ENCODE results near the gene PIGM. TPM values are rescaled to one million over a fixed set of nuclear protein-coding genes. Genes with fewer than 3 reads are reported as not detected.

Gene PIGM
- total and polyA plus RNA-seq, 2 experiments from 2014 or later = 5.0 TPM

DNA sequence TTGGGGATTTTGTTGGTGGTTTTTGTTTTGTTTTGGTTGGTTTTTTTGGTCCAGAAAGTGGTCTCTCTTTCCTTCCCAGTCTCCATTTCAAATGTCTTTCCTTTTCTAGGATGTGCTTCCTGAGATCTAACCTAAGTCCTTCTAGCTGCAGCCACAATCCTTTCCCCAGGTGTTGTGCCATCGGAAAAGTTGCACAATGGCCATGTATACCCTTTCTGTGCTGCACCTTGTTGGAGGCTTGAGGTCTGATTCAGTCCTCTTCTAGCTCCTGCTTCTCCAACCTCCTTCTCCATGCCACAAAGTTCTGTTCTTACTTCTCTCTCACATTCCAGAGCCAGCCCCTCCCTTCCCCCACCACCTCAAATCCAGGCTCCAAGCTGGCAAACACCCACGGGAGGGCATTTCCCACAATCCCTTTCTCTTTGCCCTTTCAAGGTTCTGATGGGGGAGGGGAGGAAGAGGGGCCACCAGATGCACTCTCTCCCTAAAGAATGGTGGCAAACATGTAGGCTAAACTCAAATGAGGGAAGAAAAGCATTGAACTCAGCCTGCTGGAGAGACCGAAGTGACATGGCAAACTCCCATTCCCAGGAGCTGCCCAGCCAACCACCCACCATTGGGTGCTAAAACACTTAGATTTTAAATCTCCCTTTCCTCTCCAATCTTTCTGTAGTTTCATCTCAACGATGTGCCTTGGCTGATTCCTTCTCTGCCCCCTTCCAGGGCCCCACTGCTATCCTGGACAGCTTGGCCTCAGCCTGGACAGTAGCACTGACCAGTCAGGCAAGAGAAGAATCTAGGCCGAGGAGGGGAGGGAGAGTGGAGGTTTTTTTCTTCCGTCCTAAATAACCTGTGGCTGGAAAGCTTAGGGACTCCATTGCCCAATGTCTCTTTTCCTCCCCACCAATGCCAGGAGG, 35.3 kb upstream of the PIGM start:
- no peaks in the 10 kb centered on the region for H4K20me1 ChIP-seq (replicated peaks; ENCODE audit: insufficient read depth)
- Mint-ChIP-seq H3K4me1 (peaks cover 35% of the 10 kb centered on the region), H3K4me3 (no peak overlapping the region), H3K27ac (no peak overlapping the region; the same call in 1 of the 2 replicates), H3K9me3 (no peaks in the 10 kb centered on the region; the same call in 2 of the 3 replicates), H3K36me3 (ENCODE audit: low read depth) (no peaks in the 10 kb centered on the region), H3K27me3 (ENCODE audit: insufficient read depth, low read depth, poor library complexity) (peaks cover 16% of the 10 kb centered on the region)
- 0 out of 2 replicates have a peak overlapping the region, but pooled peaks have one; percentile 15 for H3K4me3 ChIP-seq
- no peak for TF ChIP-seq ZNF331 (CRISPR knock-in tag; IDR thresholded peaks at IDR 0.05; ENCODE audit: low read depth)
- TF ChIP-seq, protein P1, sequence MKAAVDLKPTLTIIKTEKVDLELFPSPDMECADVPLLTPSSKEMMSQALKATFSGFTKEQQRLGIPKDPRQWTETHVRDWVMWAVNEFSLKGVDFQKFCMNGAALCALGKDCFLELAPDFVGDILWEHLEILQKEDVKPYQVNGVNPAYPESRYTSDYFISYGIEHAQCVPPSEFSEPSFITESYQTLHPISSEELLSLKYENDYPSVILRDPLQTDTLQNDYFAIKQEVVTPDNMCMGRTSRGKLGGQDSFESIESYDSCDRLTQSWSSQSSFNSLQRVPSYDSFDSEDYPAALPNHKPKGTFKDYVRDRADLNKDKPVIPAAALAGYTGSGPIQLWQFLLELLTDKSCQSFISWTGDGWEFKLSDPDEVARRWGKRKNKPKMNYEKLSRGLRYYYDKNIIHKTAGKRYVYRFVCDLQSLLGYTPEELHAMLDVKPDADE (IDR thresholded peaks at IDR 0.05) = no peak
- TF ChIP-seq, protein P2, sequence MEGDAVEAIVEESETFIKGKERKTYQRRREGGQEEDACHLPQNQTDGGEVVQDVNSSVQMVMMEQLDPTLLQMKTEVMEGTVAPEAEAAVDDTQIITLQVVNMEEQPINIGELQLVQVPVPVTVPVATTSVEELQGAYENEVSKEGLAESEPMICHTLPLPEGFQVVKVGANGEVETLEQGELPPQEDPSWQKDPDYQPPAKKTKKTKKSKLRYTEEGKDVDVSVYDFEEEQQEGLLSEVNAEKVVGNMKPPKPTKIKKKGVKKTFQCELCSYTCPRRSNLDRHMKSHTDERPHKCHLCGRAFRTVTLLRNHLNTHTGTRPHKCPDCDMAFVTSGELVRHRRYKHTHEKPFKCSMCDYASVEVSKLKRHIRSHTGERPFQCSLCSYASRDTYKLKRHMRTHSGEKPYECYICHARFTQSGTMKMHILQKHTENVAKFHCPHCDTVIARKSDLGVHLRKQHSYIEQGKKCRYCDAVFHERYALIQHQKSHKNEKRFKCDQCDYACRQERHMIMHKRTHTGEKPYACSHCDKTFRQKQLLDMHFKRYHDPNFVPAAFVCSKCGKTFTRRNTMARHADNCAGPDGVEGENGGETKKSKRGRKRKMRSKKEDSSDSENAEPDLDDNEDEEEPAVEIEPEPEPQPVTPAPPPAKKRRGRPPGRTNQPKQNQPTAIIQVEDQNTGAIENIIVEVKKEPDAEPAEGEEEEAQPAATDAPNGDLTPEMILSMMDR (conservative IDR thresholded peaks at IDR 0.05; ENCODE audit: low read depth in 2 of 2) = no peak
- TF ChIP-seq POLR2AphosphoS5 (IDR thresholded peaks at IDR 0.05; ENCODE audit: low read depth) = no peak
- no peak for TF ChIP-seq NANOG (IDR thresholded peaks at IDR 0.05; ENCODE audit: borderline replicate concordance)
- TF ChIP-seq, protein P3, sequence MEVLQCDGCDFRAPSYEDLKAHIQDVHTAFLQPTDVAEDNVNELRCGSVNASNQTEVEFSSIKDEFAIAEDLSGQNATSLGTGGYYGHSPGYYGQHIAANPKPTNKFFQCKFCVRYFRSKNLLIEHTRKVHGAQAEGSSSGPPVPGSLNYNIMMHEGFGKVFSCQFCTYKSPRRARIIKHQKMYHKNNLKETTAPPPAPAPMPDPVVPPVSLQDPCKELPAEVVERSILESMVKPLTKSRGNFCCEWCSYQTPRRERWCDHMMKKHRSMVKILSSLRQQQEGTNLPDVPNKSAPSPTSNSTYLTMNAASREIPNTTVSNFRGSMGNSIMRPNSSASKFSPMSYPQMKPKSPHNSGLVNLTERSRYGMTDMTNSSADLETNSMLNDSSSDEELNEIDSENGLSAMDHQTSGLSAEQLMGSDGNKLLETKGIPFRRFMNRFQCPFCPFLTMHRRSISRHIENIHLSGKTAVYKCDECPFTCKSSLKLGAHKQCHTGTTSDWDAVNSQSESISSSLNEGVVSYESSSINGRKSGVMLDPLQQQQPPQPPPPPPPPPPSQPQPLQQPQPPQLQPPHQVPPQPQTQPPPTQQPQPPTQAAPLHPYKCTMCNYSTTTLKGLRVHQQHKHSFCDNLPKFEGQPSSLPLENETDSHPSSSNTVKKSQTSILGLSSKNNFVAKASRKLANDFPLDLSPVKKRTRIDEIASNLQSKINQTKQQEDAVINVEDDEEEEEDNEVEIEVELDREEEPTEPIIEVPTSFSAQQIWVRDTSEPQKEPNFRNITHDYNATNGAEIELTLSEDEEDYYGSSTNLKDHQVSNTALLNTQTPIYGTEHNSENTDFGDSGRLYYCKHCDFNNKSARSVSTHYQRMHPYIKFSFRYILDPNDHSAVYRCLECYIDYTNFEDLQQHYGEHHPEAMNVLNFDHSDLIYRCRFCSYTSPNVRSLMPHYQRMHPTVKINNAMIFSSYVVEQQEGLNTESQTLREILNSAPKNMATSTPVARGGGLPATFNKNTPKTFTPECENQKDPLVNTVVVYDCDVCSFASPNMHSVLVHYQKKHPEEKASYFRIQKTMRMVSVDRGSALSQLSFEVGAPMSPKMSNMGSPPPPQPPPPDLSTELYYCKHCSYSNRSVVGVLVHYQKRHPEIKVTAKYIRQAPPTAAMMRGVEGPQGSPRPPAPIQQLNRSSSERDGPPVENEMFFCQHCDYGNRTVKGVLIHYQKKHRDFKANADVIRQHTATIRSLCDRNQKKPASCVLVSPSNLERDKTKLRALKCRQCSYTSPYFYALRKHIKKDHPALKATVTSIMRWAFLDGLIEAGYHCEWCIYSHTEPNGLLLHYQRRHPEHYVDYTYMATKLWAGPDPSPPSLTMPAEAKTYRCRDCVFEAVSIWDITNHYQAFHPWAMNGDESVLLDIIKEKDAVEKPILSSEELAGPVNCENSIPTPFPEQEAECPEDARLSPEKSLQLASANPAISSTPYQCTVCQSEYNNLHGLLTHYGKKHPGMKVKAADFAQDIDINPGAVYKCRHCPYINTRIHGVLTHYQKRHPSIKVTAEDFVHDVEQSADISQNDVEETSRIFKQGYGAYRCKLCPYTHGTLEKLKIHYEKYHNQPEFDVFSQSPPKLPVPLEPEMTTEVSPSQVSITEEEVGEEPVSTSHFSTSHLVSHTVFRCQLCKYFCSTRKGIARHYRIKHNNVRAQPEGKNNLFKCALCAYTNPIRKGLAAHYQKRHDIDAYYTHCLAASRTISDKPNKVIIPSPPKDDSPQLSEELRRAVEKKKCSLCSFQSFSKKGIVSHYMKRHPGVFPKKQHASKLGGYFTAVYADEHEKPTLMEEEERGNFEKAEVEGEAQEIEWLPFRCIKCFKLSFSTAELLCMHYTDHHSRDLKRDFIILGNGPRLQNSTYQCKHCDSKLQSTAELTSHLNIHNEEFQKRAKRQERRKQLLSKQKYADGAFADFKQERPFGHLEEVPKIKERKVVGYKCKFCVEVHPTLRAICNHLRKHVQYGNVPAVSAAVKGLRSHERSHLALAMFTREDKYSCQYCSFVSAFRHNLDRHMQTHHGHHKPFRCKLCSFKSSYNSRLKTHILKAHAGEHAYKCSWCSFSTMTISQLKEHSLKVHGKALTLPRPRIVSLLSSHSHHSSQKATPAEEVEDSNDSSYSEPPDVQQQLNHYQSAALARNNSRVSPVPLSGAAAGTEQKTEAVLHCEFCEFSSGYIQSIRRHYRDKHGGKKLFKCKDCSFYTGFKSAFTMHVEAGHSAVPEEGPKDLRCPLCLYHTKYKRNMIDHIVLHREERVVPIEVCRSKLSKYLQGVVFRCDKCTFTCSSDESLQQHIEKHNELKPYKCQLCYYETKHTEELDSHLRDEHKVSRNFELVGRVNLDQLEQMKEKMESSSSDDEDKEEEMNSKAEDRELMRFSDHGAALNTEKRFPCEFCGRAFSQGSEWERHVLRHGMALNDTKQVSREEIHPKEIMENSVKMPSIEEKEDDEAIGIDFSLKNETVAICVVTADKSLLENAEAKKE (CRISPR knock-in tag; IDR thresholded peaks at IDR 0.05) = 0 out of 2 replicates have a peak, but pooled peaks have one; percentile 16
- TF ChIP-seq CREB1 (CRISPR knock-in tag; IDR thresholded peaks at IDR 0.05; ENCODE audit: low read depth) = no peak
- no peak for TF ChIP-seq JUNB (IDR thresholded peaks at IDR 0.05; ENCODE audit: unreplicated experiment)
- no peak overlapping the region for H2AFZ ChIP-seq
- peak overlapping the region; percentile 62 for H3K4me2 ChIP-seq
- H3K27me3 ChIP-seq (ENCODE audit: insufficient read depth) = peaks cover 28% of the 10 kb centered on the region
- H3K36me3 ChIP-seq (ENCODE audit: insufficient read depth) = no peaks in the 10 kb centered on the region
- DNase-seq (ENCODE audit: low spot score) = peak; percentile 45
- H3K79me2 ChIP-seq (replicated peaks; ENCODE audit: insufficient read depth) = no peaks in the 10 kb centered on the region
- ATAC-seq = no peak
- no peak overlapping the region for H3K27ac ChIP-seq (ENCODE audit: low read depth)
- H3F3A ChIP-seq (replicated peaks; ENCODE audit: low read depth) = peaks cover 4% of the 10 kb centered on the region; the same call in 1 of the 2 replicates
- H3K4me1 ChIP-seq (ENCODE audit: insufficient read depth) = peaks cover 29% of the 10 kb centered on the region
- H3K9me2 ChIP-seq (ENCODE audit: insufficient read depth) = no peaks in the 10 kb centered on the region

All from GM23338 (cell line).